ENCODE data around the gene ADGRL2.

- no peak for TF ChIP-seq ZNF658 (tag by site-specific recombination; IDR thresholded peaks at IDR 0.05)
- no peak for TF ChIP-seq ZNF426 (tag by site-specific recombination; IDR thresholded peaks at IDR 0.05)
- TF ChIP-seq CTCF (tag by site-specific recombination; IDR thresholded peaks at IDR 0.05): no peak
- no peak for TF ChIP-seq ZNF24 (tag by site-specific recombination; IDR thresholded peaks at IDR 0.05)
- TF ChIP-seq REST (tag by site-specific recombination; IDR thresholded peaks at IDR 0.05): no peak
- TF ChIP-seq ZNF792 (tag by site-specific recombination; IDR thresholded peaks at IDR 0.05): no peak
- no peak for TF ChIP-seq ZNF280D (tag by site-specific recombination; IDR thresholded peaks at IDR 0.05)
- no peak for TF ChIP-seq ZNF266 (tag by site-specific recombination; IDR thresholded peaks at IDR 0.05; ENCODE audit: low read depth)
- TF ChIP-seq ZNF16 (tag by site-specific recombination; IDR thresholded peaks at IDR 0.05; ENCODE audit: low read depth): no peak
- TF ChIP-seq ZNF692 (tag by site-specific recombination; IDR thresholded peaks at IDR 0.05): no peak
Observed at GRCh38 chr1:81889166-81889565, 88.4 kb downstream of the ADGRL2 start.
